ENCODE data around the gene CSTPP1. TPM values are rescaled to one million over a fixed set of nuclear protein-coding genes. Genes with fewer than 3 reads are reported as not detected.
"Not testable (repeated sequence)": the region's sequence is repeated elsewhere in the genome, so short reads cannot be mapped to it uniquely, and the experiment has no call there.

Gene CSTPP1
- total RNA-seq, 1 donor from 2014 or later: 29.9 TPM

- no peak for TF ChIP-seq CTCF (IDR thresholded peaks at IDR 0.05)
- H3K4me3 Mint-ChIP-seq: no peak overlapping the region
- ATAC-seq (ENCODE audit: low read depth): no peak
Observed at GRCh38 chr11:46952553-46952952, 16.0 kb downstream of the CSTPP1 start.

GRCh38 chr11:46953093-46953492 is 16.5 kb downstream of the CSTPP1 start:
- Mint-ChIP-seq H3K36me3 (ENCODE audit: low read depth) (peaks cover 4% of the 10 kb centered on the region), H3K27me3 (no peaks in the 10 kb centered on the region), H3K4me3 (no peak overlapping the region), H3K9me3 (no peaks in the 10 kb centered on the region), H3K4me1 (no peaks in the 10 kb centered on the region), H3K27ac (no peak overlapping the region)
- CTCF ChIA-PET: no interaction called here
- DNase-seq (no peak), ATAC-seq (ENCODE audit: low read depth) (no peak)
- intact Hi-C loops (cut with micrococcal nuclease): no loop called here
- no peak for TF ChIP-seq CTCF (IDR thresholded peaks at IDR 0.05)
- POLR2A ChIA-PET: no interaction called here

More at GRCh38 chr11:46952553-46952952, 16.0 kb downstream of the CSTPP1 start:
- Mint-ChIP-seq H3K36me3 (ENCODE audit: low read depth) (peaks cover 3% of the 10 kb centered on the region), H3K27me3 (no peaks in the 10 kb centered on the region), H3K4me1 (no peaks in the 10 kb centered on the region), H3K9me3 (no peaks in the 10 kb centered on the region), H3K27ac (no peak overlapping the region)
- POLR2A ChIA-PET: no interaction called here
- CTCF ChIA-PET: no interaction called here
- intact Hi-C loops (cut with micrococcal nuclease): no loop called here
- DNase-seq: no peak

GRCh38 chr11:46958777-46959176 is 22.2 kb downstream of the CSTPP1 start:
- Mint-ChIP-seq H3K36me3 (ENCODE audit: low read depth) (peaks cover 36% of the 10 kb centered on the region), H3K27ac (no peak overlapping the region), H3K4me3 (no peak overlapping the region), H3K4me1 (no peaks in the 10 kb centered on the region), H3K27me3 (no peaks in the 10 kb centered on the region), H3K9me3 (peaks cover 13% of the 10 kb centered on the region)
- intact Hi-C loops (cut with micrococcal nuclease): no loop called here
- POLR2A ChIA-PET: no interaction called here
- ATAC-seq (ENCODE audit: low read depth) (no peak), DNase-seq (no peak)
- CTCF ChIA-PET: no interaction called here
- no peak for TF ChIP-seq CTCF (IDR thresholded peaks at IDR 0.05)

GRCh38 chr11:46961041-46961440 is 24.5 kb downstream of the CSTPP1 start:
- TF ChIP-seq CTCF (IDR thresholded peaks at IDR 0.05): no peak
- ATAC-seq (ENCODE audit: low read depth) (no peak), DNase-seq (no peak)
- Mint-ChIP-seq H3K36me3 (ENCODE audit: low read depth) (peaks cover 42% of the 10 kb centered on the region), H3K27me3 (no peaks in the 10 kb centered on the region), H3K27ac (no peak overlapping the region), H3K4me1 (no peaks in the 10 kb centered on the region), H3K4me3 (no peak overlapping the region), H3K9me3 (peaks cover 13% of the 10 kb centered on the region)
- intact Hi-C loops (cut with micrococcal nuclease): no loop called here
- ChIA-PET CTCF (no interaction called here), POLR2A (no interaction called here)

- H3K27ac Mint-ChIP-seq; ATAC-seq (ENCODE audit: low read depth); intact Hi-C loops (cut with micrococcal nuclease); POLR2A ChIA-PET; H3K4me1 Mint-ChIP-seq; H3K4me3 Mint-ChIP-seq; H3K27me3 Mint-ChIP-seq; DNase-seq; CTCF ChIA-PET: not testable (repeated sequence)
- Mint-ChIP-seq H3K36me3 (ENCODE audit: low read depth) (peaks cover 44% of the 10 kb centered on the region), H3K9me3 (peaks cover 13% of the 10 kb centered on the region)
Observed at GRCh38 chr11:46961886-46962285, 25.3 kb downstream of the CSTPP1 start.

GRCh38 chr11:46963844-46964243 is 27.3 kb downstream of the CSTPP1 start:
- Mint-ChIP-seq H3K4me1 (no peaks in the 10 kb centered on the region), H3K27ac (no peak overlapping the region), H3K27me3 (no peaks in the 10 kb centered on the region), H3K36me3 (ENCODE audit: low read depth) (peaks cover 36% of the 10 kb centered on the region), H3K4me3 (no peak overlapping the region), H3K9me3 (peaks cover 8% of the 10 kb centered on the region)
- intact Hi-C loops (cut with micrococcal nuclease): no loop called here
- DNase-seq (no peak), ATAC-seq (ENCODE audit: low read depth) (no peak)
- ChIA-PET POLR2A (no interaction called here), CTCF (no interaction called here)
- TF ChIP-seq CTCF (IDR thresholded peaks at IDR 0.05): no peak
